Liver (tissue), 9 donors: ENCODE data around the gene POLG. TPM values are rescaled to one million over a fixed set of nuclear protein-coding genes. Genes with fewer than 3 reads are reported as not detected.

Source experiments
- DNase-seq: peaks from one replicate; pipeline ENCODE4 v3.0.0-alpha.2; 2017; ENCODE audit warnings: low spot score
- H3K27ac ChIP-seq, 2 donors: one replicate each; pipeline ENCODE4 v1.7.0; 2013; ENCODE audit warnings: inconsistent platforms in 2 of 2, low read length in 2 of 2, control low read depth in 1 of 2, low read depth in 1 of 2, mild to moderate bottlenecking in 1 of 2
- H3K27me3 ChIP-seq, 4 donors: one replicate each; pipeline versions ENCODE4 v1.6.1 to v1.7.0; 2013; ENCODE audit warnings: low read length in 3 of 4, inconsistent platforms in 1 of 4, mild to moderate bottlenecking in 1 of 4, moderate library complexity in 1 of 4; ENCODE audit not compliant: control insufficient read depth in 4 of 4, insufficient read depth in 4 of 4
- H3K36me3 ChIP-seq, 4 donors: one replicate each; pipeline versions ENCODE4 v1.6.1 to v1.7.0; 2013; ENCODE audit warnings: low read length in 3 of 4, mild to moderate bottlenecking in 3 of 4, low read depth in 1 of 4, moderate library complexity in 1 of 4; ENCODE audit not compliant: control insufficient read depth in 4 of 4, insufficient read depth in 3 of 4
- H3K4me1 ChIP-seq, 4 donors: one replicate each; pipeline versions ENCODE4 v1.6.1 to v1.7.0; 2013; ENCODE audit warnings: low read length in 3 of 4, mild to moderate bottlenecking in 3 of 4, moderate library complexity in 1 of 4; ENCODE audit not compliant: control insufficient read depth in 4 of 4, insufficient read depth in 4 of 4
- H3K4me3 ChIP-seq, 3 donors: one replicate each; pipeline versions ENCODE4 v1.6.1 to v1.7.0; 2013; ENCODE audit warnings: low read length in 3 of 3, control low read depth in 1 of 3, low read depth in 1 of 3, mild to moderate bottlenecking in 1 of 3
- H3K9ac ChIP-seq, 2 donors: one replicate each; pipeline ENCODE4 v1.7.0; 2013; ENCODE audit warnings: low read length in 2 of 2, mild to moderate bottlenecking in 2 of 2, moderate library complexity in 2 of 2, control low read depth in 1 of 2, low read depth in 1 of 2
- H3K9me3 ChIP-seq, 4 donors: one replicate each; pipeline versions ENCODE4 v1.6.1 to v1.7.0; 2013; ENCODE audit warnings: low read length in 3 of 4; ENCODE audit not compliant: control insufficient read depth in 4 of 4
- ATF3 ChIP-seq: IDR thresholded peaks from 2 replicates; pipeline ENCODE4 v1.6.1; 2016; ENCODE audit warnings: antibody characterized with exemption
- CTCF ChIP-seq: fragments of 150-350 bp; IDR thresholded peaks from 2 replicates; pipeline ENCODE4 v1.5.1; 2017; ENCODE audit warnings: improper control_type of control experiment, low read depth, low read length; ENCODE audit not compliant: missing input control
- EGR1 ChIP-seq, 2 donors: IDR thresholded peaks; 2 replicates each; pipeline ENCODE4 v1.6.1; 2016 to 2018; ENCODE audit warnings: antibody characterized with exemption in 2 of 2, low read depth in 2 of 2
- FOXA1 ChIP-seq: IDR thresholded peaks from 2 replicates; pipeline ENCODE4 v1.6.1; 2016; ENCODE audit warnings: antibody characterized with exemption
- GABPA ChIP-seq, 2 donors: IDR thresholded peaks in 1 of 2; conservative IDR thresholded peaks in 1 of 2; 2 replicates each; pipeline ENCODE4 v1.6.1; 2016; ENCODE audit warnings: antibody characterized with exemption in 2 of 2, mild to moderate bottlenecking in 1 of 2, moderate library complexity in 1 of 2
- HNF4A ChIP-seq, 2 donors: conservative IDR thresholded peaks; 2 replicates each; pipeline ENCODE4 v1.6.1; 2016; ENCODE audit warnings: antibody characterized with exemption in 2 of 2, mild to moderate bottlenecking in 2 of 2
- HNF4G ChIP-seq: IDR thresholded peaks from 2 replicates; pipeline ENCODE4 v1.6.1; 2016; ENCODE audit warnings: antibody characterized with exemption
- JUND ChIP-seq, 2 donors: IDR thresholded peaks; 2 replicates each; pipeline ENCODE4 v1.6.1; 2016; ENCODE audit warnings: antibody characterized with exemption in 2 of 2
- MAX ChIP-seq: IDR thresholded peaks from 2 replicates; pipeline ENCODE4 v1.6.1; 2016; ENCODE audit warnings: antibody characterized with exemption
- NR2F2 ChIP-seq: IDR thresholded peaks from 2 replicates; pipeline ENCODE4 v1.6.1; 2016; ENCODE audit warnings: antibody characterized with exemption
- RAD21 ChIP-seq, 2 donors: IDR thresholded peaks; 2 replicates each; pipeline ENCODE4 v1.6.1; 2016; ENCODE audit warnings: antibody characterized with exemption in 2 of 2, mild to moderate bottlenecking in 2 of 2
- REST ChIP-seq: IDR thresholded peaks from 2 replicates; pipeline ENCODE4 v1.6.1; 2016; ENCODE audit warnings: antibody characterized with exemption, mild to moderate bottlenecking
- RXRA ChIP-seq, 2 donors: IDR thresholded peaks; 2 replicates each; pipeline ENCODE4 v1.6.1; 2017 to 2018; ENCODE audit warnings: antibody characterized with exemption in 2 of 2, mild to moderate bottlenecking in 1 of 2
- SP1 ChIP-seq: IDR thresholded peaks from 2 replicates; pipeline ENCODE4 v1.6.1; 2018; ENCODE audit warnings: antibody characterized with exemption, mild to moderate bottlenecking
- TAF1 ChIP-seq: conservative IDR thresholded peaks from 2 replicates; pipeline ENCODE4 v1.6.1; 2016; ENCODE audit warnings: antibody characterized with exemption, mild to moderate bottlenecking
- YY1 ChIP-seq: IDR thresholded peaks from 2 replicates; pipeline ENCODE4 v1.6.1; 2016; ENCODE audit warnings: antibody characterized with exemption, mild to moderate bottlenecking
- ZBTB33 ChIP-seq: IDR thresholded peaks from 2 replicates; pipeline ENCODE4 v1.6.1; 2016; ENCODE audit warnings: antibody characterized with exemption
- WGBS: extraction: QIAGEN DNeasy Blood & Tissue Kit; methylation state at CpG from one replicate; pipeline ENCODE4 v1.1.7; 2013; 5-methylcytosine and 5-hydroxymethylcytosine counted together
- polyA plus RNA-seq, 2 donors: library from polyadenylated mRNA; stranded (reverse) in 1 of 2; unstranded in 1 of 2; fragments of 200-250 nt in 1 of 2; fragments of >200 nt in 1 of 2; fragmentation: Nextera tagmentation in 1 of 2; extraction: Ambion mirVana in 1 of 2; gene quantifications; one replicate each; pipeline versions ENCODE4 v1.2.1 to v1.2.3, GENCODE V29; 2013 to 2015
- total RNA-seq, 2 donors: library from RNA; depleted of rRNA; stranded (reverse); fragments of >200 nt; gene quantifications; one replicate each; pipeline ENCODE4 v1.2.3, GENCODE V29; 2014
- donor health status: healthy.
- donor health status: healthy.
- donor health status: healthy.
- donor health status: healthy.
- donor health status: healthy.

The POLG gene
- total and polyA plus RNA-seq, 4 donors: 15.2 to 53.1 (median 31.4) TPM

GRCh38 chr15:89367485-89368451 lies 33.1 kb upstream of the POLG start (continued):
- TF ChIP-seq ZBTB33 (no peak), ATF3 (no peak), NR2F2 (no peak), SP1 (no peak), EGR1 (IDR thresholded peaks at IDR 0.05; ENCODE audit: low read depth in 2 of 2) (no peak)

- Histone ChIP-seq H3K4me3 (no peak overlapping the region), H3K27ac (no peak overlapping the region), H3K36me3 (no peaks in the 10 kb centered on the region), H3K9ac (no peak overlapping the region), H3K27me3 (peaks cover 10 to 38% (median 22%) of the 10 kb centered on the region in 4 donors), H3K9me3 (no peaks in the 10 kb centered on the region), H3K4me1 (peaks cover 3 to 29% (median 14%) of the 10 kb centered on the region in 4 donors)
- TF ChIP-seq RAD21 (IDR thresholded peaks at IDR 0.05): no peak
- no peak for TF ChIP-seq ATF3
- no peak for TF ChIP-seq FOXA1
- TF ChIP-seq YY1: no peak
- no peak for TF ChIP-seq SP1
- no peak for TF ChIP-seq JUND (IDR thresholded peaks at IDR 0.05)
- no peak for TF ChIP-seq REST
- no peak for TF ChIP-seq TAF1
- TF ChIP-seq MAX: no peak
- no peak for TF ChIP-seq RXRA (IDR thresholded peaks at IDR 0.05)
- no peak for TF ChIP-seq EGR1 (IDR thresholded peaks at IDR 0.05; ENCODE audit: low read depth in 2 of 2)
- TF ChIP-seq NR2F2: no peak
- TF ChIP-seq HNF4A (conservative IDR thresholded peaks at IDR 0.05): no peak
- no peak for TF ChIP-seq HNF4G
- TF ChIP-seq CTCF: no peak
- TF ChIP-seq ZBTB33: no peak
- no peak for TF ChIP-seq GABPA (IDR thresholded peaks at IDR 0.05 in 1 of 2, conservative IDR thresholded peaks at IDR 0.05 in 1 of 2)
- DNase-seq: no peak
- 17% methylated on average over 21 of the region's 21 CpGs for WGBS
Observed at GRCh38 chr15:89366656-89367393, 32.2 kb upstream of the POLG start.
